ENCODE results near the gene RELN.

Gene RELN

GRCh38 chr7:103711413-103711812 is 278.0 kb downstream of the RELN start:
- DNase-seq, result no peak

- peak; percentile 43 for DNase-seq
Observed at GRCh38 chr7:103710247-103710646, 279.2 kb downstream of the RELN start.

GRCh38 chr7:103706805-103707204 is 282.7 kb downstream of the RELN start:
- DNase-seq, result no peak

GRCh38 chr7:103705542-103705941 is 283.9 kb downstream of the RELN start:
- no peak for DNase-seq

- DNase-seq, result no peak
Observed at GRCh38 chr7:103704701-103705100, 284.8 kb downstream of the RELN start.

GRCh38 chr7:103702982-103703381 is 286.5 kb downstream of the RELN start:
- DNase-seq, result no peak

GRCh38 chr7:103702454-103702853 is 287.0 kb downstream of the RELN start:
- DNase-seq, result no peak

- no peak for DNase-seq
Observed at GRCh38 chr7:103699032-103699431, 290.4 kb downstream of the RELN start.

- no peak for DNase-seq
Observed at GRCh38 chr7:103698064-103698463, 291.4 kb downstream of the RELN start.

- DNase-seq, result no peak
Observed at GRCh38 chr7:103695521-103695920, 293.9 kb downstream of the RELN start.

- no peak for DNase-seq
Observed at GRCh38 chr7:103694304-103694703, 295.2 kb downstream of the RELN start.

GRCh38 chr7:103691291-103691690 is 298.2 kb downstream of the RELN start:
- DNase-seq, result no peak

- peak; percentile 57 for DNase-seq
Observed at GRCh38 chr7:103690242-103690974, 299.1 kb downstream of the RELN start.

GRCh38 chr7:103689255-103689654 is 300.2 kb downstream of the RELN start:
- peak; percentile 32 for DNase-seq

- no peak for DNase-seq
Observed at GRCh38 chr7:103687951-103688350, 301.5 kb downstream of the RELN start.

GRCh38 chr7:103687272-103687671 is 302.2 kb downstream of the RELN start:
- DNase-seq, result no peak

- no peak for DNase-seq
Observed at GRCh38 chr7:103686763-103687162, 302.7 kb downstream of the RELN start.

GRCh38 chr7:103686064-103686463 is 303.4 kb downstream of the RELN start:
- DNase-seq, result no peak

- no peak for DNase-seq
Observed at GRCh38 chr7:103685646-103686045, 303.8 kb downstream of the RELN start.

- no peak for DNase-seq
Observed at GRCh38 chr7:103683348-103683747, 306.1 kb downstream of the RELN start.

- DNase-seq, result no peak
Observed at GRCh38 chr7:103680161-103681144, 309.0 kb downstream of the RELN start.

- DNase-seq, result peak; percentile 51
Observed at GRCh38 chr7:103679151-103680132, 310.0 kb downstream of the RELN start.
